Large intestine (tissue), 3 donors: ENCODE measurements around the gene TTLL6. TPM values are rescaled to one million over a fixed set of nuclear protein-coding genes. Genes with fewer than 3 reads are reported as not detected.

Experiments used
- DNase-seq, 2 donors: peaks; one replicate each; pipeline versions ENCODE4 v3.0.0 to v3.0.0-alpha.2; 2013
- H3K27ac ChIP-seq: one replicate; pipeline ENCODE4 v1.5.1; 2013; ENCODE audit warnings: low read length
- H3K27me3 ChIP-seq: 2 replicates; pipeline ENCODE4 v1.6.1; 2013; ENCODE audit warnings: low read length; ENCODE audit not compliant: control insufficient read depth, insufficient read depth
- H3K36me3 ChIP-seq: 2 replicates; pipeline ENCODE4 v1.6.1; 2013; ENCODE audit warnings: low read length; ENCODE audit not compliant: control insufficient read depth, insufficient read depth
- H3K4me1 ChIP-seq: one replicate; pipeline ENCODE4 v1.6.1; 2013; ENCODE audit warnings: low read length; ENCODE audit not compliant: control insufficient read depth, insufficient read depth
- H3K4me3 ChIP-seq: one replicate; pipeline ENCODE4 v1.5.1; 2013; ENCODE audit warnings: low read length
- H3K9me3 ChIP-seq: one replicate; pipeline ENCODE4 v1.6.1; 2013; ENCODE audit warnings: mild to moderate bottlenecking, low read depth, low read length, moderate library complexity; ENCODE audit not compliant: control insufficient read depth
- WGBS: methylation state at CpG from one replicate; pipeline ENCODE4 v1.1.5; 2013; ENCODE audit warnings: low lambda C conversion rate; ENCODE audit not compliant: insufficient coverage; 5-methylcytosine and 5-hydroxymethylcytosine counted together
- polyA plus RNA-seq: library from polyadenylated mRNA; unstranded; fragments of 120-200 nt; gene quantifications from one replicate; pipeline ENCODE4 v1.2.1, GENCODE V29; 2013

Gene TTLL6
- polyA plus RNA-seq, 1 donor: 3.1 TPM

GRCh38 chr17:48751172-48751571, 65.9 kb downstream of the TTLL6 start:
- H3K27ac ChIP-seq: no peak overlapping the region
- H3K4me1 ChIP-seq: no peaks in the 10 kb centered on the region
- H3K27me3 ChIP-seq: peaks cover 96% of the 10 kb centered on the region
- no peak for DNase-seq
- no CpG with 5 or more reads among the region's 3 CpGs for WGBS
- no peak overlapping the region for H3K4me3 ChIP-seq
- no peaks in the 10 kb centered on the region for H3K36me3 ChIP-seq
- H3K9me3 ChIP-seq: peaks cover 16% of the 10 kb centered on the region

- Histone ChIP-seq H3K36me3 (no peaks in the 10 kb centered on the region), H3K4me3 (no peak overlapping the region), H3K4me1 (no peaks in the 10 kb centered on the region), H3K27ac (no peak overlapping the region), H3K27me3 (peaks cover 96% of the 10 kb centered on the region), H3K9me3 (peaks cover 14% of the 10 kb centered on the region)
- WGBS: no CpG with 5 or more reads among the region's 32 CpGs
- DNase-seq: no peak
Measured at GRCh38 chr17:48749621-48750553, 67.1 kb downstream of the TTLL6 start.

GRCh38 chr17:48748718-48749566, 68.1 kb downstream of the TTLL6 start:
- H3K27me3 ChIP-seq: peaks cover 96% of the 10 kb centered on the region
- H3K9me3 ChIP-seq: peaks cover 12% of the 10 kb centered on the region
- H3K4me3 ChIP-seq: no peak overlapping the region
- H3K4me1 ChIP-seq: no peaks in the 10 kb centered on the region
- WGBS: 25% methylated on average over 9 of the region's 16 CpGs
- no peaks in the 10 kb centered on the region for H3K36me3 ChIP-seq
- no peak for DNase-seq
- no peak overlapping the region for H3K27ac ChIP-seq

GRCh38 chr17:48747445-48748363, 69.3 kb downstream of the TTLL6 start:
- Histone ChIP-seq H3K4me3 (no peak overlapping the region), H3K27me3 (peaks cover 96% of the 10 kb centered on the region), H3K9me3 (peaks cover 10% of the 10 kb centered on the region), H3K36me3 (no peaks in the 10 kb centered on the region), H3K27ac (no peak overlapping the region), H3K4me1 (no peaks in the 10 kb centered on the region)
- WGBS: 9% methylated on average over 6 of the region's 53 CpGs
- DNase-seq: no peak

- Histone ChIP-seq H3K27me3 (peaks cover 95% of the 10 kb centered on the region), H3K9me3 (peaks cover 8% of the 10 kb centered on the region), H3K4me1 (no peaks in the 10 kb centered on the region), H3K4me3 (no peak overlapping the region), H3K27ac (no peak overlapping the region), H3K36me3 (no peaks in the 10 kb centered on the region)
- WGBS: no CpG with 5 or more reads among the region's 21 CpGs
- no peak for DNase-seq
Measured at GRCh38 chr17:48746916-48747444, 70.0 kb downstream of the TTLL6 start.

- Histone ChIP-seq H3K4me3 (no peak overlapping the region), H3K27ac (no peak overlapping the region), H3K27me3 (peaks cover 95% of the 10 kb centered on the region), H3K9me3 (peaks cover 8% of the 10 kb centered on the region), H3K36me3 (no peaks in the 10 kb centered on the region), H3K4me1 (no peaks in the 10 kb centered on the region)
- DNase-seq: no peak
- WGBS: no CpG with 5 or more reads among the region's 12 CpGs
Measured at GRCh38 chr17:48745381-48746275, 71.4 kb downstream of the TTLL6 start.

- no peak overlapping the region for H3K27ac ChIP-seq
- no peaks in the 10 kb centered on the region for H3K4me1 ChIP-seq
- DNase-seq: no peak
- H3K36me3 ChIP-seq: no peaks in the 10 kb centered on the region
- no peaks in the 10 kb centered on the region for H3K9me3 ChIP-seq
- peaks cover 99% of the 10 kb centered on the region for H3K27me3 ChIP-seq
- H3K4me3 ChIP-seq: no peak overlapping the region
Measured at GRCh38 chr17:48740537-48740936, 76.5 kb downstream of the TTLL6 start.

- no peak for DNase-seq
- Histone ChIP-seq H3K9me3 (peaks cover 2% of the 10 kb centered on the region), H3K4me1 (no peaks in the 10 kb centered on the region), H3K4me3 (no peak overlapping the region), H3K36me3 (no peaks in the 10 kb centered on the region), H3K27me3 (peaks cover 99% of the 10 kb centered on the region), H3K27ac (no peak overlapping the region)
- 17% methylated on average over 1 of the region's 37 CpGs for WGBS
Measured at GRCh38 chr17:48738803-48739526, 78.1 kb downstream of the TTLL6 start.

GRCh38 chr17:48738424-48738802, 78.6 kb downstream of the TTLL6 start:
- H3K9me3 ChIP-seq: peaks cover 2% of the 10 kb centered on the region
- peaks cover 99% of the 10 kb centered on the region for H3K27me3 ChIP-seq
- no peak overlapping the region for H3K27ac ChIP-seq
- WGBS: no CpG with 5 or more reads among the region's 11 CpGs
- H3K4me3 ChIP-seq: no peak overlapping the region
- no peaks in the 10 kb centered on the region for H3K4me1 ChIP-seq
- no peaks in the 10 kb centered on the region for H3K36me3 ChIP-seq
- no peak for DNase-seq
